ENCODE results near the gene PPP1R14B.

The PPP1R14B gene

GRCh38 chr11:64208086-64208795 lies 38.5 kb downstream of the PPP1R14B start:
- TF ChIP-seq CTCF (IDR thresholded peaks at IDR 0.05; ENCODE audit: low read depth, low read length, missing control alignments) = no peak
- DNase-seq = no peak
- no peak overlapping the region for H3K4me3 ChIP-seq (ENCODE audit: low read depth, low read length)
- in situ Hi-C loops (cut with HindIII; ENCODE audit: low pct_ligation_motif_present, low sequenced_read_pairs) = no loop called here
- peaks cover 24% of the 10 kb centered on the region for H3K36me3 ChIP-seq (replicated peaks)
- no peaks in the 10 kb centered on the region for H3K27me3 ChIP-seq (replicated peaks)
- H3K27ac ChIP-seq = peak overlapping the region; percentile 83

- H3K4me3 ChIP-seq (ENCODE audit: low read depth, low read length) = peak overlapping the region; percentile 15
- peak; percentile 84 for DNase-seq
- no peaks in the 10 kb centered on the region for H3K27me3 ChIP-seq (replicated peaks)
- H3K27ac ChIP-seq = peak overlapping the region; percentile 83
- no peak for TF ChIP-seq CTCF (IDR thresholded peaks at IDR 0.05; ENCODE audit: low read depth, low read length, missing control alignments)
- H3K36me3 ChIP-seq (replicated peaks) = peaks cover 32% of the 10 kb centered on the region
- in situ Hi-C loops (cut with HindIII; ENCODE audit: low pct_ligation_motif_present, low sequenced_read_pairs) = no loop called here
Observed at GRCh38 chr11:64207256-64208085, 39.3 kb downstream of the PPP1R14B start.

GRCh38 chr11:64206457-64207255 lies 40.1 kb downstream of the PPP1R14B start, which contains the start of gene FERMT3:
Gene FERMT3 (plus strand): TSS chr11:64206721. CDS start chr11:64207365, 644 bp downstream.
- no peak within 1 kb of the TSS for H3K4me3 ChIP-seq (ENCODE audit: low read depth, low read length)
- H3K27me3 ChIP-seq (replicated peaks) = no peaks in the 10 kb centered on the region
- H3K27ac ChIP-seq = peak within 1 kb of the TSS; percentile 83
- no peak for TF ChIP-seq CTCF (IDR thresholded peaks at IDR 0.05; ENCODE audit: low read depth, low read length, missing control alignments)
- no peak for DNase-seq
- peaks cover 39% of the 10 kb centered on the region for H3K36me3 ChIP-seq (replicated peaks)
- in situ Hi-C loops (cut with HindIII; ENCODE audit: low pct_ligation_motif_present, low sequenced_read_pairs) = no loop called here

GRCh38 chr11:64204464-64204989 lies 42.2 kb downstream of the PPP1R14B start:
- Histone ChIP-seq H3K4me3 (ENCODE audit: low read depth, low read length) (no peak overlapping the region), H3K27ac (peak overlapping the region; percentile 7), H3K36me3 (replicated peaks) (peaks cover 59% of the 10 kb centered on the region), H3K27me3 (replicated peaks) (no peaks in the 10 kb centered on the region)
- in situ Hi-C loops (cut with HindIII; ENCODE audit: low pct_ligation_motif_present, low sequenced_read_pairs) = no loop called here
- TF ChIP-seq CTCF (IDR thresholded peaks at IDR 0.05; ENCODE audit: low read depth, low read length, missing control alignments) = peak; percentile 87
- peak; percentile 86 for DNase-seq

GRCh38 chr11:64204080-64204440 lies 42.7 kb downstream of the PPP1R14B start:
- H3K4me3 ChIP-seq (ENCODE audit: low read depth, low read length) = no peak overlapping the region
- peaks cover 62% of the 10 kb centered on the region for H3K36me3 ChIP-seq (replicated peaks)
- no peaks in the 10 kb centered on the region for H3K27me3 ChIP-seq (replicated peaks)
- in situ Hi-C loops (cut with HindIII; ENCODE audit: low pct_ligation_motif_present, low sequenced_read_pairs) = no loop called here
- TF ChIP-seq CTCF (IDR thresholded peaks at IDR 0.05; ENCODE audit: low read depth, low read length, missing control alignments) = no peak
- no peak for DNase-seq
- H3K27ac ChIP-seq = no peak overlapping the region

Data from brain microvascular endothelial cell (primary cell).